GM12801 (cell line): ENCODE measurements around the gene LRRC3B.

Experiments used
- CTCF ChIP-seq: IDR thresholded peaks from one replicate; pipeline ENCODE4 v1.5.1; 2011; ENCODE audit warnings: control low read depth; ENCODE audit not compliant: insufficient read length; ENCODE audit errors: extremely low read depth

Gene LRRC3B

GRCh38 chr3:26636096-26636727 lies 13.6 kb downstream of the LRRC3B start:
- TF ChIP-seq CTCF, result no peak

GRCh38 chr3:26637698-26638097 lies 15.1 kb downstream of the LRRC3B start:
- no peak for TF ChIP-seq CTCF

GRCh38 chr3:26638113-26638512 lies 15.5 kb downstream of the LRRC3B start:
- no peak for TF ChIP-seq CTCF

- TF ChIP-seq CTCF, result no peak
These were observed 16.8 kb downstream of the LRRC3B start for GRCh38 chr3:26639339-26639738.

GRCh38 chr3:26647078-26647477 lies 24.5 kb downstream of the LRRC3B start:
- TF ChIP-seq CTCF, result no peak

GRCh38 chr3:26648461-26648860 lies 25.9 kb downstream of the LRRC3B start:
- TF ChIP-seq CTCF, result no peak

GRCh38 chr3:26652164-26652563 lies 29.6 kb downstream of the LRRC3B start:
- no peak for TF ChIP-seq CTCF
